GM18517 (cell line): ENCODE measurements around the gene KATNB1.
"Not testable (repeated sequence)": the region's sequence is repeated elsewhere in the genome, so short reads cannot be mapped to it uniquely, and the experiment has no call there.

Experiments
- ATAC-seq: cut with Tn5 transposase; IDR thresholded peaks from one replicate; pipeline ENCODE4 v1.9.1; 2021; ENCODE audit warnings: mild to moderate bottlenecking, moderate library complexity; ENCODE audit not compliant: unreplicated experiment

The KATNB1 gene

DNA sequence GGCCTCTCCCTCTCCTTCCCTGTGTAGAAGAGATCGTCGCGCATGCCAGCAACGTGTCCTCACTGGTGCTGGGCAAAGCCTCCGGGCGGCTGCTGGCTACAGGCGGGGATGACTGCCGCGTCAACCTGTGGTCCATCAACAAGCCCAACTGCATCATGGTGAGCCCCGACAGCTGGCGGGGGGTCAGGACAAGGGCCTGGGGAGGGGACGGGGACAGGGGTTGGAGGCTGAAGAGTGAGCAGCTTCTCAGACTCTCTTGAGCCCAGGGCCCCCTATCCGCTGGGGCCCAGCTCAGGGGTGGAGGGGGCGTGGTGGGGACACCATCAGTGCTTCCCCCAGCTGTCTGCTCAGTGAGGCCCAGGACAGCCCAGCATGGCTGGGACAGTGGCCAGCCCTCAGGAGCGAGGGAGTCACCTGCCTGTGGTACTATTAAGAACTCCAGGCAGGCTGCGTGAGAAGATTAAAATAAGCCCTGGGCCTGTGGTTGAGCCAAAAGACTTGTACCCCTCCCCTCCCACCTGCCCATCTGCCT, 6.2 kb downstream of the KATNB1 start:
- ATAC-seq: no peak

DNA sequence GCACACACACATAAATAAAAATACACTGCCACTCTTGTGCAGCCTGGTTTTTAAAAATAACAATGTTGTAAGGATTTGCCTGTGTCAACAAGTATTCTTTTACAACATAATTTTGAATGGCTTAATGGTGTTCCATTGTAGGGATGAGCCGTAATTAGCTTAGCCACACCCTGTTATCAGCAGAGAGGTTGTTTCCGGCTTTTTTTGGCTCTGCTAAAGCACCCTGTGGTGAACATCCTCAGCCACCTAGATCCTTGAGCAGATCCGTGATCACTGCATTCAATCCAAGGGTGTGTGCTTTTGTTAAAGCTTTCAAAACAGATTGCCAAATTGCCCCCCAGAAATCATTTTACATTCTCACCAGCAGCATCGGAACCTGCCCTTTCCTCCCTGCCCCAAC, 7.0 kb downstream of the KATNB1 start:
- ATAC-seq: no peak

DNA sequence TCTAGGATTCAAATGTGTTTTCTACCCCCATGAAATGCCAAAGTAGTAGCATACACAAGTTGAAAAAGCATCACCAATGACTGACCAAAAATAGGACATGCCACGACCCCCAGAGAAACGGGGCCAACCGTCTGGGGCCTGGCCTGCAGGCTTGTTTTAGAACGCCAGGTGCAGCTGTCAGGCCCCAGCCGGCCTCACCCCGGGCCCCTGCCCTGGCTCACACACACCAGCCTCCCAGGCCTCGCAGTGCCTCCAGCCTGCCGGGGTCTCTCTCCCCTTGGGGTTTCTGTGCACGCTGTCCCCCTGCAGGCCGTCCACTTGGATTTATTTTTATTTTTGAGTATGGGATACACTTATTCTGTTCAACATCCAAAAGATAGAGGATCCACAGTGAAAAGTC, 7.9 kb downstream of the KATNB1 start:
- no peak for ATAC-seq

DNA sequence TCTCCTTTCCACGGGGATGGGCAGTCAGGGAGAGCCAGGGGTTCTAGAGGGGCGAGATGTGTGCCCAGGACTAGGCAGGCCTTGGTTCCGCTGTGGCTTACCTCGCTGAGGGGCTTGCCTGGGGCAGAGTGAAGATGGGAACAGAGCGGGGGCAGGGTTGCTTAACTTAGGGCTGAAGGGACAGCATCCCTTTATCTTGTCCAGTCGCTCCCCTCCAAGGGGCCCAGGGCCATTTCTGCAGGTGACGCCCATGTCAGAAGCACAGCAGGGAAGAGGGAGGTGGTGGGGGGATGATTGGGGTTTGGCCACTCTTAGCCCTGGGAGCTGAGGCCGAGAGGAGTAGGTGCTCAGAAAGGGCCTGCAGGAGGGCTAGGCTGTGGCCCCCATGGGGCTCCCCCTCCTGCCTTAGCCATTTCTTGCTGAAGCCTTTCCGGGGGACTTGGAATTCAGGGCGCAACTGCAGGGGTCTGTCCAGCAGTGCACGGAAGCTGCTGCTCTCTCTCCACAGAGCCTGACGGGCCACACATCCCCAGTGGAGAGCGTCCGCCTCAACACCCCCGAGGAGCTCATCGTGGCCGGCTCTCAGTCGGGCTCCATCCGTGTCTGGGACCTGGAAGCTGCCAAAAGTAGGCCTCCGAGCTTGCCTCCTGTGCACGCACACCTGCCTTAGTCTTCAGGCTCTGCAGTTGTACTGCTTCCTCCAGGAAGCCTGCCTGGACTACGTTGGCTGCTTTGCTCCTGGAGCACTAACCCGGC, 8.5 kb downstream of the KATNB1 start:
- no peak for ATAC-seq

DNA sequence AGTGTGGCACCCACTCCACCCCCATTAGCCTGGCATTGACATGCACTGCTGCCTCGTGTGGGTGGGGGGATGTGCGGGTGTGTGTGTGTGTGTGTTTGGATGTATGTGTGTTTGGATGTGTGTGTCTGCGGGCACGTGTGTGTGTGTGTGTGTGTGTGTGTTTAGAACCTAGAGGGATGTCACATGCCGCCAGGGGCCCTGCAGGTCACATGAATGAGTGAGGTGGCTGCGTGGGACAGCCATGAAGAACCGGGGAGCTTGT, 9.0 kb downstream of the KATNB1 start:
- no peak for ATAC-seq

DNA sequence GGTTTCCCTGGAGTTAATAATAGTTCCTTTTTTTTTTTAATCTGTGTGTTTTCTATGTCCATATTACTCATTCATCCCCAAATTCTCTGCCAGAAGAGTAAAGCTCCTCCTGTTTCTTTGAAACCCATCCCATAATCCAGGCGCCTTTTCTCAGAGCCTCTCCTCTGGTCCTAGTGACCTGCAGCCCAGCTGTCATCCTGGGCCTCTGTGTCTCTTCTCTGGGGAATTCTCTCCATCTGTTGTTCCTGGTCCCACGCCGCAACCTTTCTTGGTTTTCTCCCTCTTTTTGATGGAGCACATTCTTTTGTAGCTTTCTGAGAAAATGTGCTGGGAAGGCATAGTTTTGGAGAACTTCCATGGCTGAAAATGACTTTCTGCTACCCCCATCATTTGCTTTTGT, 10.2 kb downstream of the KATNB1 start:
- ATAC-seq: no peak

DNA sequence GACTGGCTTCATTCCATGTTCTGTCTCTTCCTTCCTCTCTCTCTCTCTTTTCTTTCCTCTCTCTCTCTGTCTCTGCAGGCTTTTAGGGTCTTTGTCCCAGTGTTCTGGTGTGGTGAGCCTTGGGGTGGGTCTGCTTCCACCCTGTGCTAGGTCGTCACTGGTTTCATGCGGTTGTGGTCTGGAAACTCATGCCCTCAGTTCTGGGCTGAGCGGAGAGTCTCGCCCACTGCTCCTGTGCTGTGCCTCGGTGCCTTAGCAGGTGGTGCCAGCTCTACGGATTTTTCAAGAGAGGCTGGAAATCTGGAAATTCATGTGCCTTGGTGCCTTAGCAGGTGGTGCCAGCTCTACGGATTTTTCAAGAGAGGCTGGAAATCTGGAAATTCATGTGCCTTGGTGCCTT, 10.7 kb downstream of the KATNB1 start:
- ATAC-seq: not testable (repeated sequence)

DNA sequence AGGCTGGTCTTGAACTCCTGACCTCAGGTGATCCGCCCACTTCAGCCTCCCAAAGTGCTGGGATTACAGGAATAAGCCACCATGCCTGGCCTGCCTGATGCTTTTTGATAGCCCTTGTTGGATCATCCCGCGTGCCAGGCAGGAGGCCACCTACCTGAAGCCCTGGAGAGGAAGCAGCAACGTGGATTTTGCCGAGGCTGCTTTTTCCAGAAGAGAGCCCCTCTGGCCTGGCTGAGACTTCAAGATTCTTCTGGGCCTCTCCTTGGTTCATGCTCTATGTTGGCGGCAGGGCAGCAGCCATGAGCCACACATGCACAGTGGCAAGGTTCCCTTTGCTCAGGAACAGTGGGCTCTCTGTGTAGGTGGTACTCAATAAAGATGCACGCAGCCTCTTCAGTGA, 11.5 kb downstream of the KATNB1 start:
- no peak for ATAC-seq

DNA sequence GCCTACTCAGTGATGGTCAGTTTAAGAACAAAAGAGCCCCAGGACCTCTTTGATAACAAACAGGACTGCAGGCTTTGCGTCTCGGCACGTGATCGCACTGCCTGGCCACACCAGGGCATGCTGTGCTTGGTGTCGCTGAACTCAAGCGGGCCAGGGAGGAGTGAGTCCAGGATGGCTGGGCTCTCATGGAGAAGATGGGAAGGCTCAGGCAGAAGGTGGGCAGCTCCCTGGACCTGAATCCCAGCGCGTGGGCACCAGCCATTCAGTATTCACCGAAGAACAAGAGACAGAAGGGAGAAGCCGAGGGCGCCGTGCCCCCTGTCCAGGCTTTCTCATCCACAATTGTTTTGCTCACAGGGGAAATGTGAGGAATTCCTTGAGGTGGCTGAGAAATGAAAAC, 11.9 kb downstream of the KATNB1 start:
- ATAC-seq: no peak

DNA sequence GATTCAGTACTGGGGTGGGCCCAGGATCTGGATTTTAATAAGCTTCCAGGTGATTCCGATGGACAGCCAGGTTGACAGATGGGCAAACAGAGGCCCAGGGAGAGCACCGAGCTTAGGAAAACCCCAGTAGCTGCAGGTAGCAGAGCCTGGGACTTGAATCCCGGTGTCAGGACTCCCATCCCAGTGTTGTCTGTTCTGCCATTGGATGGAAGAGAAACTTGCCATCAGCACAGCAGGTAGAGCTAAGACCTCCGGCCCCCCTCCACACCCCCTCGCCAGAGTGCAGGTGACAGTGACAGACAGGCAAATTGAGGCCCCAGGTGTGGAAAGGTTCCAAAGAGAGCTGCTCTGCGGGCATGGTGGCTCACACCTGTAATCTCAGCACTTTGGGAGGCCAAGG, 12.4 kb downstream of the KATNB1 start:
- no peak for ATAC-seq

DNA sequence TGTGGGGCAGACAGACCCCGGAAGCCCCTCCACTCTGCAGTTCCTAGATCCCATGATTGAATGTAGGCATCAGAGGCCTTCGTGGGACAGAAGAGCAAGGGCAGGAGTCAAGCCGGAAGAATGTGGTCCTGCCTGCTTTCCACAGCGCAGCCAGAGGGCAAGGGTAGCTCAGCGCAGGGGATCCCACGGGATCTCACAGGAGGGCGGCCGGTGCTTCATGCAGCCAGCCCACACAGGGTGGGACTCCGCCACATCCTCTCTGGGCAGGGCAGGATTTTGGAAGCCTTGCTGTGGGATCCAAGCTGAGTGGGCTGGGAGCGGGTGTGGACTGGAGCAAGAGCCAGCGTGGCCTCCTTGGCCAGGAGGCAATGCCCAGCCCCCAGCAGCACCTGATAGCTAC, 13.0 kb downstream of the KATNB1 start:
- no peak for ATAC-seq

DNA sequence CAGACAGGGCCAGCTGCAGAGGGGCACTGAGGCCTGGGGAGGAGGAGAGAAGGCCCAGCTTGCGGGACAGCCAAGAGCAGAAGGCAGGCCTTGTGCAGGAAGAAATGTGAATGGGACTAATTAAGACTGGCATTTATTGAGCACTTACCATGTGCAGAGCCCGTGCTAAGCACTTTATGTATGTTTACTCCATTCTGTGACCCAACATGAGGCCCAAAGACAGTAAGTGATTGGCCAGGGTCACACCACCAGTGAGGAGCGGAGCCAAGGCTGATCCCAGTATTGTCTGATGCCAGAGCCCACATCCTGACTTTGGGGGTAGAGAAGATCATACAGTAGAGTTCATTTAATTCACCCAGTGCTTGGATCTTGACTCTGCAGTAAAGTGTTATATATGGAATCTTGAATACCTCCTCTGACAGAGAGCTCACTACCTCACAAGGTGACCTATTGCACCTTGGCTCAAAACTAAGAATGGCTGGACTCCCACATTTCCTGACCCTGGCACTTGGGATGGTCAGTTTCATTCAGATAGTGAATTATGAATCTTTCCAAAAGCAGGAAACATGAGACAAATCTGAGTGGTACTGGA, 13.6 kb downstream of the KATNB1 start:
- no peak for ATAC-seq

DNA sequence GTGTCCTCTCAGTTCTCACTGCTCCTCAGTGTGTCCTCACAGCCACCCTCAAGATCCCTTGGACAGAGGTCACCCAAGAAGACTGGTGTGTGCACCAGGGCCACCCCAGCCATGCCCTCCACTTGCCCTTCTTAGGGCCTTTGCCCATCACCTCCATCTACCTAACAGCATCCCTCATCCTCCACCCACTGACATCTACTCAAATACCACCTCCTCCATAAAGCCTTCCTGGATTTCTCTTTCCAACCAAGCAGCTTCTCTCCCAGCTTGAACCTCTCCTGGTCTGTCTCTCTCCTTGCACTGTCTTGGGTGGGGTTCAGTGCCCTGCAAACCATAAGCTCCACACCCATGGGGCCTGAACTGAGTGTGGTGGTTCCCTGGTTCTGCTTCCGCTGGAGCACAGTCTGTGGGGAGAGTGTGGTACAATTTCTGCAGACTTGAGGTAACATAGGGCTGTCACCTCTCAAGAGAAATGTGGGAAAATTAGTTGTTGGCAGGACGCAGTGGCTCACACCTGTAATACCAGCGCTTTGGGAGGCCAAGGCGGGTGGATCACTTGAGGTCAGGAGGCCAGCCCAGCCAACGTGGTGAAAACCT, 14.4 kb downstream of the KATNB1 start:
- ATAC-seq: no peak

DNA sequence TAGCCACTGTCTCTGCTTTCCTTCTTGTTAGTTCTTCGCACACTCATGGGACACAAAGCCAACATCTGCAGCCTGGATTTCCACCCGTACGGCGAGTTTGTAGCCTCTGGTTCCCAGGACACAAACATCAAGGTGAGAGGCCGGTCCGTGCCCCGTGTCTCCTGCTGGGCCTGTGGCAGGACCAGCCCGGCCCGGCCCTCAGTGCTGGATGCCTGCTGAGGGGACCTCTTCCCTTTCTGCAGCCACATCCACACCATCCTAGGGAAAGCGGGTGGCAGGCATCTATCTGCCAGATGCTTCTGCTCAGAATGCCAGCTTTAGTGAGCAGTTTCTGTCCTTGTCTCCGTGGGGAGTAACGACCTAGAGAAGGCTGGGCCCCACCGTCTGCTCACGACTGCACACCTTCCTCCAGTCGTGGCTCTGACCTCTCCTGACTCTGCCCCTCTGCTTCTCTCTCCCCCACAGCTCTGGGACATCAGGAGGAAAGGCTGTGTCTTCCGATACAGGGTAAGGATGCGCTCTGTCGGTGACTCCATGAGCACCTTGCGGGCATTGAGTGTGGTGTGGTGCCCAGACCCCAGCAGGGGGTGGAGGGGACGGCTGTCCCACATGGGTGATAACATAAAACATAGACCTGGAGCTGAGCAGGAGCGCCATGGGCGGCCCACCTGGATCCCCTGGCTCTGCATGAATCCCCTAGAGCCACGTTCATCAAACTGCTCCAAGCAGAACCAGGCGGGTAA, 15.4 kb downstream of the KATNB1 start:
- ATAC-seq: no peak

DNA sequence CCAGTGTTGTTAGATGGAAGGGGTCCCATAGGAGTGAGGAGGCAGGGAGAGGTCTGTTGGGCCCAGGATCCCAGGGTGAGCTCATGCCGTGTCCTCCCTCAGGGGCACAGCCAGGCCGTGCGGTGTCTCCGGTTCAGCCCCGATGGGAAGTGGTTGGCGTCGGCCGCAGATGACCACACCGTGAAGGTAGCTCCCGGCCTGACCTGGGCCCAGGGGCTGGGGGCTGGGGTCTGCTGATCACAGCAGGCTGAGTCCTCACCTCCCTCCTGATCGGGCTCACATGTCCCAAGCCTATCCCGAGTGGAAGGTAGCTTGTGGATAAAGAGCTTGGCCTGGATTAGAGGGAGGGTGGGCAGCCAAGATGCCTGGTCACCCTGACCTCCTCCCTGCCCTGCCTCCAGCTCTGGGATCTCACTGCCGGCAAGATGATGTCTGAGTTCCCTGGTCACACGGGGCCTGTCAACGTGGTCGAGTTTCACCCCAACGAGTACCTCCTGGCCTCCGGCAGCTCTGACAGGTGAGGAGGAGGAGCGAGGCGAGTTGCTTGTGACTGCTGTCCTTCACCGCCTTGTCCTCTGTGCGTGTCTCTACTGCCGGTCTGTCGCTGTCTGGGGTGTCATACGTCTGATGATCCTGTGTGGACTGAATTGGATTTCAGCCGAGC, 16.1 kb downstream of the KATNB1 start:
- ATAC-seq: no peak

DNA sequence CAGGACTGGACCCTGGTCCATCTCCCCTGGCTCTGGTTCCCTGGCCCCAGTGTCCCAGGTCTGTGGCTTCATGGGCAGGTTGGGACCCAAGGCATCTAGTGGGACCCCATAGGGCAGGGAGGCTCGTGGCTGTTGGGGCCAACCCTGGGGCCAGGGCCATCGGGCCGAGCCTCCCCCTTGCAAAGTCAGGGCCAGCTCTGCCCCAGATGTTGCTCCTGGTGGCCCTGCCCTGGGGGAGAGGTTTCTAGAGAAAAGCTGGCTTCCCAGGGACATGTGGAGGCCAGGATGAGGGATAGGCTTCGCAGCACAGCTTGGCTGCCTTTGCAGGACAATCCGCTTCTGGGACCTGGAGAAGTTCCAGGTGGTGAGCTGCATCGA, 16.6 kb downstream of the KATNB1 start:
- ATAC-seq: no peak

DNA sequence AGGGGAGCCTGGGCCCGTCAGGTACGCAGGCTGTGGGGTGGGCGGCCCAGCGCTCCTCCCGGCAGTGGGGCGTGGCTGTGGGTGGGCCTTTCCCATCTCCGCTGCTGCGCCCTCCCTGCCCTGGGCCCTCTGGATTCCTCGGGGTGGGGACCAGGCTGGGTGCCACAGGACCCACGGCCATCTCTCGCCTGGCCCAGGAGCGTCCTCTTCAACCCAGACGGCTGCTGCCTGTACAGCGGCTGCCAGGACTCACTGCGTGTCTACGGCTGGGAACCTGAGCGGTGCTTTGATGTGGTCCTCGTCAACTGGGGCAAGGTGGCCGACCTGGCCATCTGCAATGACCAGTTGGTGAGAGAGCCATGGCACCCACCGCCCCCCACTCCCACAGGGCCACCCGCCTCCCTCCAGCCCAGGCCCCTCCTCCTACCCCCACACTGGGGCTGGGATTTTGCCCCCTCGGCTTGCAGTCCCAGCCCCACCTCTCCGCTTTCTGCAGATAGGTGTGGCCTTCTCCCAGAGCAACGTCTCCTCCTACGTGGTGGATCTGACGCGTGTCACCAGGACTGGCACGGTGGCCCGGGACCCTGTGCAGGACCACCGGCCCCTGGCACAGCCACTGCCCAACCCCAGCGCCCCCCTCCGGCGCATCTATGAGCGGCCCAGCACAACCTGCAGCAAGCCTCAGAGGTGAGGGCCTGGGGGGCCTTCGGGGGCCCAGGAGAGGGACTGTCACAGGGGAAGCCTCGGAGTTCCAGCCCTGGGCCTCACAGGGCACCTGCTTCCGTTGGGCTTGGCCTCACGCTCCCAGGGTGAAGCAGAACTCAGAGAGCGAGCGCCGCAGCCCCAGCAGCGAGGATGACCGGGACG, 17.2 kb downstream of the KATNB1 start:
- ATAC-seq: no peak

DNA sequence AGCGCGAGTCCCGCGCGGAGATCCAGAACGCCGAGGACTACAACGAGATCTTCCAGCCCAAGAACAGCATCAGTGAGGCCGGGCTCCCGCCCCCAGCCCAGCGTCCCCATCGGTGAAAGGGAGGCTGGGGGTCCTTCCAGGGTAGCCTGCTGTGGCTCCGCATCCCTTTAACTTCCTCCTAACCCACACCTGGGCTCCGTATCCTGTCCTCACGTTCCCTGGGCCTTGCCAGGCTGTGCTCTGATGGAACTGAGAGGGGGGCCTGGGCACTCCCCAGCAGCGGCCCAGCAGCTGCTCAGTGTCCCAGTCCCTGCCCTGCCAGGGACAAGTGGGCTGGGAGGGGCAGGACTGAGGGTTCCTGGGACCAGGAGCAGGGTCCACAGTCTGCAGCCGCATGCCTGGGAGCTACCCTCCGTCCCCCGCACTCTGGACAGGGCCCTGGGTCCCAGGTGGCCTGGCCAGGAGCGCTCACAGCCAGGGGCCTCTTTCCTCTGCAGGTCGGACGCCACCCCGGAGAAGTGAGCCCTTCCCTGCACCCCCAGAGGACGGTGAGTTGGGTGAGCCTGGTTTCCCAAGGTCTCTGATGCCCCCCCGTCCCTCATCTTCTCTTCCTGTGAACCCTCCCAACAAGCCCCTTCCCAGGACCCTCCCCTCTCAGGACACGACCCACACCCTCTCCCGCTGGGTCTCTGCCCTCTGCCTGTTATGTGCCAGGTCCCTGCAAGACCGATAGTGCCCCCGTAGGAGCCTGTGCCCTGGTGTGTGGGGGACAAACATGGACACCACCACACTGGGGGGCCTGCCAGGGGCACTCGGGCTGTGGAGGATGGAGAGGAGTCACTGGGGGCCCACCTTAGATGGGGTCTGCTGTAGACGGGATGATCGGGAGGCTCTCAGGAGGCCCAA, 18.1 kb downstream of the KATNB1 start:
- ATAC-seq: no peak

DNA sequence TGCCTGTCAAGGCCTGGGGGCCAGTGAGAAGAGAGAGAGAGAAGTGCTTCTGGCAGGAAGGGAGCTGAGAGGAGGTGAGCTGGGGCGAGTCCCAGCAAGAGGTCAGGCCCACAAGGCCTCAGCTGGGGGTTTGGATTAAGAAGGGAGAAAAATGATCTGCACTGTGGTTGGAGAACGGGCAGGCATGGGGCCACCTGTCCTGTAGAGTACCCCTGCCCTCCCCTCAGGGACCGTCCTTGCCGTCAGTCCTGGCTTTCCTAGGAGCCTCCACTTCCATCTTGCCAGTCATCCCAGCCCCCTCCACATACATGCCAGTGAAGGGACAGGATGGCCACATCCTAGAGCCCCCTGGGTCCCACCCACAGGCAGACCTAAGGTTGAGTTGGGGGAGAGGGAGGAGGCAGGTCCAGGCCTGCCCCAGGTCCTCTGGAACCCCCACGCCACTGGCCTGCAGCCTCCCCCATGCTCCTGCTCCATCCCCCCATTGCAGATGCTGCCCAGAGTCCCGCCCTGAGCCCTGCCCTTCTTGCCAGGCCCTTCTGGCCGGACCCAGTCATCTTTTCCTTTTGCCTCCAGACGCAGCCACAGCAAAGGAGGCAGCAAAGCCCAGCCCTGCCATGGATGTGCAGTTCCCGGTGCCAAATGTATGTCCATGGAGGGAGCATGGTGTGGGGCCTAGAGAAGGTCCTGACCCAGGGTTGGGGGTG, 18.9 kb downstream of the KATNB1 start:
- no peak for ATAC-seq
